Activated T-cell treated with anti-CD3 and anti-CD28 coated beads for 1 hour (primary cell): ENCODE results near the gene SDC3.
"Not testable (repeated sequence)": the region's sequence is repeated elsewhere in the genome, so short reads cannot be mapped to it uniquely, and the experiment has no call there.

Experiments used
- DNase-seq: peaks from one replicate; pipeline ENCODE4 v3.0.0-alpha.2; 2020; ENCODE audit warnings: low read depth

SDC3 gene

GRCh38 chr1:30874176-30874575 lies 34.4 kb downstream of the SDC3 start:
- DNase-seq: no peak

- no peak for DNase-seq
These were observed 35.7 kb downstream of the SDC3 start for GRCh38 chr1:30872948-30873263.

GRCh38 chr1:30872033-30872947 lies 36.3 kb downstream of the SDC3 start:
- DNase-seq: no peak

GRCh38 chr1:30871276-30871871 lies 37.2 kb downstream of the SDC3 start:
- DNase-seq: no peak

- no peak for DNase-seq
These were observed 37.9 kb downstream of the SDC3 start for GRCh38 chr1:30870656-30871055.

- no peak for DNase-seq
These were observed 38.5 kb downstream of the SDC3 start for GRCh38 chr1:30870035-30870434.

GRCh38 chr1:30868833-30869435 lies 39.6 kb downstream of the SDC3 start:
- DNase-seq: no peak

GRCh38 chr1:30868057-30868456 lies 40.5 kb downstream of the SDC3 start:
- DNase-seq: not testable (repeated sequence)

- no peak for DNase-seq
These were observed 41.0 kb downstream of the SDC3 start for GRCh38 chr1:30867537-30867936.

GRCh38 chr1:30866594-30866993 lies 42.0 kb downstream of the SDC3 start:
- no peak for DNase-seq

GRCh38 chr1:30864681-30865080 lies 43.9 kb downstream of the SDC3 start:
- no peak for DNase-seq

- no peak for DNase-seq
These were observed 44.5 kb downstream of the SDC3 start for GRCh38 chr1:30863858-30864604.

GRCh38 chr1:30860320-30860652 lies 48.3 kb downstream of the SDC3 start:
- DNase-seq: no peak

- DNase-seq: no peak
These were observed 50.6 kb downstream of the SDC3 start for GRCh38 chr1:30857964-30858363.

GRCh38 chr1:30857062-30857461 lies 51.5 kb downstream of the SDC3 start:
- DNase-seq: no peak

GRCh38 chr1:30856260-30856790 lies 52.2 kb downstream of the SDC3 start:
- DNase-seq: no peak

- no peak for DNase-seq
These were observed 52.8 kb downstream of the SDC3 start for GRCh38 chr1:30855686-30856259.

GRCh38 chr1:30853350-30853749 lies 55.2 kb downstream of the SDC3 start:
- no peak for DNase-seq

GRCh38 chr1:30852026-30852425 lies 56.5 kb downstream of the SDC3 start:
- DNase-seq: no peak

- no peak for DNase-seq
These were observed 57.3 kb downstream of the SDC3 start for GRCh38 chr1:30851286-30851685.

- no peak for DNase-seq
These were observed 58.0 kb downstream of the SDC3 start for GRCh38 chr1:30850607-30851006.

GRCh38 chr1:30848130-30848529 lies 60.4 kb downstream of the SDC3 start:
- DNase-seq: no peak
